Measurements from ENCODE around the gene DNAJC3.

Gene DNAJC3

DNA sequence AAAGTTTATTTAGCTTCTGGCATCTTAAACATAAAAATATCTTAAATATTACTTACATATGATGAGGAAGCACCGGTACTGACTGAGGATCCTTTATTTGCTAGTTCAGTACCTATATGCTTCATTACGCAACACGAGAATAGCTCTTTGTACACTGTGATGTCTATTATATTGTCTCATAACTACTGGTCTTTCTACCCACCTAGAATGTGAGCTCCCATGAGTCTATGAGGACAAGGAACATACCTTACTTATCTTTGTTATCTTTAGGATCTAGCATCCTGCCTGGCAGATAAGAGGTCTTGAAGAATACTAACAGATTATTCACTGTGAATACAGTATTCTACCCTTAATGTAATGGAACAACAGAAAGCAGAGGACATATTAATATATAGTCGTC, 124.9 kb downstream of the DNAJC3 start:
- no peak overlapping the region for H2BK5ac ChIP-seq (ENCODE audit: low read length)
- no peak overlapping the region for H3K23ac ChIP-seq (ENCODE audit: low read depth, low read length, poor library complexity)
- no peak overlapping the region for H3K4ac ChIP-seq (ENCODE audit: low read length)
- no peaks in the 10 kb centered on the region for H3K27me3 ChIP-seq (ENCODE audit: control insufficient read depth in 3 of 3, insufficient read depth in 3 of 3, low read depth in 1 of 3, low read length in 3 of 3)
- no peak overlapping the region for H3K14ac ChIP-seq (ENCODE audit: low read length)
- no peak for DNase-seq (ENCODE audit: low spot score)
- no peaks in the 10 kb centered on the region for H3K79me1 ChIP-seq (ENCODE audit: low read depth, low read length)
- no peak overlapping the region for H2BK12ac ChIP-seq (ENCODE audit: low read length)
- no peaks in the 10 kb centered on the region for H3K4me1 ChIP-seq (ENCODE audit: control insufficient read depth in 2 of 2, insufficient read depth in 1 of 2, low read depth in 1 of 2, low read length in 2 of 2)
- H2AK5ac ChIP-seq (ENCODE audit: low read depth, low read length) = no peak overlapping the region
- peaks cover 0 to 21% of the 10 kb centered on the region in 2 donors for H3K36me3 ChIP-seq (replicated peaks in 1 of 2; ENCODE audit: control insufficient read depth in 2 of 2, insufficient read depth in 2 of 2, low read length in 2 of 2)
- H2BK120ac ChIP-seq (ENCODE audit: low read depth, low read length) = no peak overlapping the region
- H3K27ac ChIP-seq (replicated peaks; ENCODE audit: low read length) = no peak overlapping the region
- H3K9ac ChIP-seq (ENCODE audit: low read depth, low read length, poor library complexity) = no peak overlapping the region
- no CpG with 5 or more reads among the region's 4 CpGs for WGBS, 2 donors (ENCODE audit: extremely low coverage in 2 of 2, insufficient read length in 2 of 2, insufficient replicate concordance in 1 of 2)
- H3K18ac ChIP-seq (ENCODE audit: low read length) = no peak overlapping the region
- peaks cover 3 to 14% of the 10 kb centered on the region in 2 donors for H3K9me3 ChIP-seq (replicated peaks in 1 of 2; ENCODE audit: control insufficient read depth in 2 of 2, insufficient read depth in 1 of 2, low read depth in 1 of 2, low read length in 2 of 2)
- H3K4me2 ChIP-seq (ENCODE audit: insufficient read depth, low read length, poor library complexity, severe bottlenecking) = no peak overlapping the region
- no peak overlapping the region for H2BK15ac ChIP-seq (ENCODE audit: low read length)
- no peak overlapping the region for H4K8ac ChIP-seq (ENCODE audit: low read depth, low read length)
- no peak overlapping the region for H2AFZ ChIP-seq (ENCODE audit: low read length)
- no peak overlapping the region for H4K91ac ChIP-seq (ENCODE audit: low read depth, low read length, poor library complexity)
- H3K4me3 ChIP-seq (ENCODE audit: low read length in 2 of 2) = no peak overlapping the region

DNA sequence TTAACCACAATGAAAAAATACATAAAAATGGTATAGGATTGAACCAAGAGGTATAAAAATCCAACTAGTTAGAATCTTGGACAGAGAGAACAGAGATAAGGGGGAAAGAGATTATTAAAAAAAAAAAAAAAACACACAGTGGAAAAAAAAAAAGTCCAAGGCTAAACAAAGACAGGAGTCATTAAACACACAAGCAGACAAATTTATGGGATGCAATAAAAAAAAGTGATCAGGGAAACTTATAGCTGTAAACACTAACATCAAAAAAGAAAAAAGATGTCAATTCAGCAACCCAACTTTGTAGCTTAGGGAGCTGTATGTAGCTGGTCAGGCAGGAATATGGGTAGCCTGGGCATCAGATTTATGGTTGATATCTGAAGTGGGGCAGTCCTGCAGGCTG, 129.0 kb downstream of the DNAJC3 start:
- Histone ChIP-seq H3K9ac (ENCODE audit: low read depth, low read length, poor library complexity) (no peak overlapping the region), H2BK120ac (ENCODE audit: low read depth, low read length) (no peak overlapping the region), H3K9me3 (replicated peaks in 1 of 2; ENCODE audit: control insufficient read depth in 2 of 2, insufficient read depth in 1 of 2, low read depth in 1 of 2, low read length in 2 of 2) (peaks cover 3 to 17% of the 10 kb centered on the region in 2 donors), H3K27ac (replicated peaks; ENCODE audit: low read length) (no peak overlapping the region), H3K27me3 (ENCODE audit: control insufficient read depth in 3 of 3, insufficient read depth in 3 of 3, low read depth in 1 of 3, low read length in 3 of 3) (no peaks in the 10 kb centered on the region), H2BK15ac (ENCODE audit: low read length) (no peak overlapping the region), H2BK5ac (ENCODE audit: low read length) (no peak overlapping the region), H3K23ac (ENCODE audit: low read depth, low read length, poor library complexity) (no peak overlapping the region), H3K18ac (ENCODE audit: low read length) (no peak overlapping the region), H3K14ac (ENCODE audit: low read length) (no peak overlapping the region), H3K4ac (ENCODE audit: low read length) (no peak overlapping the region), H3K4me1 (ENCODE audit: control insufficient read depth in 2 of 2, insufficient read depth in 1 of 2, low read depth in 1 of 2, low read length in 2 of 2) (peaks cover 0 to 2% of the 10 kb centered on the region in 2 donors), H3K36me3 (replicated peaks in 1 of 2; ENCODE audit: control insufficient read depth in 2 of 2, insufficient read depth in 2 of 2, low read length in 2 of 2) (peaks cover 0 to 13% of the 10 kb centered on the region in 2 donors), H4K91ac (ENCODE audit: low read depth, low read length, poor library complexity) (no peak overlapping the region), H2AK5ac (ENCODE audit: low read depth, low read length) (no peak overlapping the region), H2BK12ac (ENCODE audit: low read length) (no peak overlapping the region), H3K79me1 (ENCODE audit: low read depth, low read length) (no peaks in the 10 kb centered on the region), H3K4me2 (ENCODE audit: insufficient read depth, low read length, poor library complexity, severe bottlenecking) (no peak overlapping the region), H3K4me3 (ENCODE audit: low read length in 2 of 2) (no peak overlapping the region), H2AFZ (ENCODE audit: low read length) (no peak overlapping the region), H4K8ac (ENCODE audit: low read depth, low read length) (no peak overlapping the region)
- DNase-seq (ENCODE audit: low spot score) = no peak

DNA sequence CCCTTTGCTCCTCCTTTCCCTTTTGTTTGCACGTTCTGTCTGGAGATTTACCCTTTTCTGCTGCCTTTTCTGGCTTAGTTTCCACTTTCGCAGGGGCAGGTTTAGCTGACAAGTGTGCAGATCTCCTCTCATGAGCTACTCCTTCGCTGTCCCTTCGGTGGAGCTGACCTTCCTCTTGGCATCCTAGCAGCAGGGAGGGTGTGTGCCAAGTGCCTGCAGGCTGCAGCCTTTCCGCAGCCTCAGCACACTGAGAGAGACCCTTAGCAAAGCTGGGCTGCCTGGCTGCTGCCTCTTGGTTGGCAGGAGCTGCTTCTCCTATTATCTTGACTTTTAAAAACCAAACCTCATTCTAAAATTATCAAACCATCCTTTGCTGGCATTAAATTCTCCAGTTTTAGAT, 132.5 kb downstream of the DNAJC3 start:
- no peak overlapping the region for H2BK15ac ChIP-seq (ENCODE audit: low read length)
- H3K9me3 ChIP-seq (replicated peaks in 1 of 2; ENCODE audit: control insufficient read depth in 2 of 2, insufficient read depth in 1 of 2, low read depth in 1 of 2, low read length in 2 of 2) = peaks cover 6 to 17% of the 10 kb centered on the region in 2 donors
- H4K91ac ChIP-seq (ENCODE audit: low read depth, low read length, poor library complexity) = no peak overlapping the region
- no peak overlapping the region for H2AK5ac ChIP-seq (ENCODE audit: low read depth, low read length)
- no peaks in the 10 kb centered on the region for H3K79me1 ChIP-seq (ENCODE audit: low read depth, low read length)
- no peak overlapping the region for H3K23ac ChIP-seq (ENCODE audit: low read depth, low read length, poor library complexity)
- DNase-seq (ENCODE audit: low spot score) = no peak
- H2BK120ac ChIP-seq (ENCODE audit: low read depth, low read length) = no peak overlapping the region
- H4K8ac ChIP-seq (ENCODE audit: low read depth, low read length) = no peak overlapping the region
- H3K4ac ChIP-seq (ENCODE audit: low read length) = no peak overlapping the region
- H3K27ac ChIP-seq (replicated peaks; ENCODE audit: low read length) = peak overlapping the region; percentile 23
- H3K14ac ChIP-seq (ENCODE audit: low read length) = no peak overlapping the region
- no peak overlapping the region for H3K9ac ChIP-seq (ENCODE audit: low read depth, low read length, poor library complexity)
- WGBS, 2 donors (ENCODE audit: extremely low coverage in 2 of 2, insufficient read length in 2 of 2, insufficient replicate concordance in 1 of 2) = no CpG with 5 or more reads among the region's 5 CpGs
- peaks cover 0 to 9% of the 10 kb centered on the region in 2 donors for H3K36me3 ChIP-seq (replicated peaks in 1 of 2; ENCODE audit: control insufficient read depth in 2 of 2, insufficient read depth in 2 of 2, low read length in 2 of 2)
- H3K27me3 ChIP-seq (ENCODE audit: control insufficient read depth in 3 of 3, insufficient read depth in 3 of 3, low read depth in 1 of 3, low read length in 3 of 3) = no peaks in the 10 kb centered on the region
- peak overlapping the region in 1 of 2 donors; percentile 10 for H3K4me3 ChIP-seq (ENCODE audit: low read length in 2 of 2)
- H3K18ac ChIP-seq (ENCODE audit: low read length) = no peak overlapping the region
- no peak overlapping the region for H2BK5ac ChIP-seq (ENCODE audit: low read length)
- H2AFZ ChIP-seq (ENCODE audit: low read length) = no peak overlapping the region
- H2BK12ac ChIP-seq (ENCODE audit: low read length) = no peak overlapping the region
- H3K4me2 ChIP-seq (ENCODE audit: insufficient read depth, low read length, poor library complexity, severe bottlenecking) = no peak overlapping the region
- H3K4me1 ChIP-seq (ENCODE audit: control insufficient read depth in 2 of 2, insufficient read depth in 1 of 2, low read depth in 1 of 2, low read length in 2 of 2) = peaks cover 0 to 2% of the 10 kb centered on the region in 2 donors

DNA sequence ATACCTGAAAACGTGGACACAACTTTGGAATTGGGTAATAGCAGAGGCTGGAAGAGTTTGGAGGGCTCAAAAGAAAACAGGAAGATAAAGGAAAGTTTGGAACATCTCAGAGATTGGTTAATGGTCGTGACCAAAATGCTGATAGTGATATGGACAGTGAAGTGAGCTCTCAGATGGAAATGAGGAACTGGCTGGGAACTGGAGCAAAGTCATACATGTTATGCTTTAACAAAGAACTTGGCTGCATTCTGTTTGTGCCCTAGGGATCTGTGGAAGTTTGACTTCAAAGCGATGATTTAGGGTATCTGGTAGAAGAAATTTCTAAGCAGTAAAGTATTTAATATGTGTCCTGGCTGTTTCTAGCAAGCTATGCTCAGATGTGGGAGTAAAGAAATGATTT, 136.2 kb downstream of the DNAJC3 start:
- Histone ChIP-seq H3K27ac (replicated peaks; ENCODE audit: low read length) (no peak overlapping the region), H3K4ac (ENCODE audit: low read length) (no peak overlapping the region), H3K18ac (ENCODE audit: low read length) (no peak overlapping the region), H3K9me3 (replicated peaks in 1 of 2; ENCODE audit: control insufficient read depth in 2 of 2, insufficient read depth in 1 of 2, low read depth in 1 of 2, low read length in 2 of 2) (peaks cover 0 to 3% of the 10 kb centered on the region in 2 donors), H2BK5ac (ENCODE audit: low read length) (no peak overlapping the region), H3K23ac (ENCODE audit: low read depth, low read length, poor library complexity) (no peak overlapping the region), H4K91ac (ENCODE audit: low read depth, low read length, poor library complexity) (no peak overlapping the region), H2AK5ac (ENCODE audit: low read depth, low read length) (no peak overlapping the region), H3K79me1 (ENCODE audit: low read depth, low read length) (no peaks in the 10 kb centered on the region), H3K4me2 (ENCODE audit: insufficient read depth, low read length, poor library complexity, severe bottlenecking) (no peak overlapping the region), H4K8ac (ENCODE audit: low read depth, low read length) (no peak overlapping the region), H3K36me3 (replicated peaks in 1 of 2; ENCODE audit: control insufficient read depth in 2 of 2, insufficient read depth in 2 of 2, low read length in 2 of 2) (peaks cover 2 to 22% of the 10 kb centered on the region in 2 donors), H3K4me3 (ENCODE audit: low read length in 2 of 2) (no peak overlapping the region), H3K14ac (ENCODE audit: low read length) (no peak overlapping the region), H3K4me1 (ENCODE audit: control insufficient read depth in 2 of 2, insufficient read depth in 1 of 2, low read depth in 1 of 2, low read length in 2 of 2) (peaks cover 0 to 2% of the 10 kb centered on the region in 2 donors), H2AFZ (ENCODE audit: low read length) (no peak overlapping the region), H2BK15ac (ENCODE audit: low read length) (no peak overlapping the region), H3K27me3 (ENCODE audit: control insufficient read depth in 3 of 3, insufficient read depth in 3 of 3, low read depth in 1 of 3, low read length in 3 of 3) (no peaks in the 10 kb centered on the region), H3K9ac (ENCODE audit: low read depth, low read length, poor library complexity) (no peak overlapping the region), H2BK120ac (ENCODE audit: low read depth, low read length) (no peak overlapping the region), H2BK12ac (ENCODE audit: low read length) (no peak overlapping the region)
- no peak for DNase-seq (ENCODE audit: low spot score)
- no CpG with 5 or more reads among the region's 3 CpGs for WGBS, 2 donors (ENCODE audit: extremely low coverage in 2 of 2, insufficient read length in 2 of 2, insufficient replicate concordance in 1 of 2)

Data from neuronal stem cell (in vitro differentiated cells).